ENCODE data around the gene CYS1.

- TF ChIP-seq POLR2A (IDR thresholded peaks at IDR 0.05) (no peak), CTCF (IDR thresholded peaks at IDR 0.05) (no peak), EP300 (IDR thresholded peaks at IDR 0.05; ENCODE audit: low read depth) (no peak), POLR2AphosphoS5 (IDR thresholded peaks at IDR 0.05) (no peak)
These were observed 3.2 kb downstream of the CYS1 start for GRCh38 chr2:10076988-10077527.
